OCI-LY3 (cell line): ENCODE data around the gene RHPN2.

Experiments used
- EZH2phosphoT487 ChIP-seq: fragments of 200-600 bp; shearing (Covaris generic); IDR thresholded peaks from 2 replicates; pipeline ENCODE4 v1.6.1; 2018; ENCODE audit warnings: antibody characterized with exemption, mixed run types, low read depth
- TF ChIP-seq, protein P1 (sequence below): fragments of 200-600, 300-600 bp; sonication (generic); IDR thresholded peaks from 2 replicates; pipeline ENCODE4 v1.5.1; 2014; ENCODE audit warnings: antibody characterized with exemption, low read length, low read depth

DNA sequence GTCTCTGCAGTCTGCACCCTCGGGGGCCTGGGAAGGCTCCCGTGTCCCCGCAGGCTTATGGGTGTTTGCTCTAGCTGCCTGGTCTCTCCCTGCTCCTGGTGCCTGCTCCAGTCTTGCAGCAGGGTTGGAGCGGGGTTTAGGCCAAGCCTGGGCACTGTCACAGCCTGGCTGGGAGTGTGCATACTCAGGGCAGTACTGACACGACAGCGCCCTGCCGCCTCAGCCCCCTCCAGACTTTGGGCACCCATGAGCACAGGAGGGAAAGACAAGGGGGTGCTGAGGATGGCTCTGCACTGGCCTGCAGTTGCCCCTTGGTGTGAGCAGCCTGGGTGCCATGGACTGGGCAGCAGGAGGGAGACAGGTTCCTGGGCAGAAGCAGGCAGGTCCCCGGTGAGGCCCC is 128.6 kb downstream of the RHPN2 start:
- TF ChIP-seq, protein P1, sequence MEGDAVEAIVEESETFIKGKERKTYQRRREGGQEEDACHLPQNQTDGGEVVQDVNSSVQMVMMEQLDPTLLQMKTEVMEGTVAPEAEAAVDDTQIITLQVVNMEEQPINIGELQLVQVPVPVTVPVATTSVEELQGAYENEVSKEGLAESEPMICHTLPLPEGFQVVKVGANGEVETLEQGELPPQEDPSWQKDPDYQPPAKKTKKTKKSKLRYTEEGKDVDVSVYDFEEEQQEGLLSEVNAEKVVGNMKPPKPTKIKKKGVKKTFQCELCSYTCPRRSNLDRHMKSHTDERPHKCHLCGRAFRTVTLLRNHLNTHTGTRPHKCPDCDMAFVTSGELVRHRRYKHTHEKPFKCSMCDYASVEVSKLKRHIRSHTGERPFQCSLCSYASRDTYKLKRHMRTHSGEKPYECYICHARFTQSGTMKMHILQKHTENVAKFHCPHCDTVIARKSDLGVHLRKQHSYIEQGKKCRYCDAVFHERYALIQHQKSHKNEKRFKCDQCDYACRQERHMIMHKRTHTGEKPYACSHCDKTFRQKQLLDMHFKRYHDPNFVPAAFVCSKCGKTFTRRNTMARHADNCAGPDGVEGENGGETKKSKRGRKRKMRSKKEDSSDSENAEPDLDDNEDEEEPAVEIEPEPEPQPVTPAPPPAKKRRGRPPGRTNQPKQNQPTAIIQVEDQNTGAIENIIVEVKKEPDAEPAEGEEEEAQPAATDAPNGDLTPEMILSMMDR: no peak
- TF ChIP-seq EZH2phosphoT487: no peak
